Hematopoietic multipotent progenitor cell treated with erythropoietin and hydrocortisone succinate and interleukin-3 and kit ligand, for 17 days (in vitro differentiated cells): ENCODE measurements around the gene FGF3.

Experiments
- DNase-seq: peaks from one replicate; pipeline ENCODE4 v3.0.0-alpha.2; 2015; ENCODE audit warnings: low spot score

The FGF3 gene

DNA sequence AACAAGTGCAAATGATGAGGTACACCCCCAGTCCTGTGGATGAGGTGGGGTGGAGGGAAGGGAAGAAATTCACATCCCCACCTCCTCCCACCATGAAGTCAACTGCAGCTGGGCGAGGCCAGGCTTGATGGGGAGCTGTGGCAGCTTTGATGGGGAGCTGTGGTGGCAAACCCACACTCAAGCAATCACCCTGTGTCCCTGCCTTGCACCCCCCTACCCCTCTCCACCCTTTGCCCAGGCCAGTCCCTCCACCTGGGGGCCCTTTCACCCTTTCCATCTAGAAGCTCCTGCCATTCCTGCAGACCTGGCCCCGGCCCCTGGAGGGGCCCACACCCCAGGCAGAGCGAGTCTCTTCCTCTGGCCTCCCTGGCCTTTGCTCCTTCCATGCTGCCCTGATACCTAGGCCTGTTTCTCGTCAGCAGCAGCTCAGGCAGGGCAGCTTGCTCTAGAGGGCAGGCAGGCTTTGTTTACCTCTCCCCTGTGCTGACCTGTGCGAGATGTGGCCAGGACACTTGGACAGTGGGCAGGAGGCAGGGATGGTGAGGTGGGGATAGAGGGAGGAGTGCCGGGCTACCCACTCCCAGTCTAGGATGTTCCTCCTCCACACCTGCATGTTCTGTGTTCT lies 4.5 kb upstream of the FGF3 start:
- DNase-seq: no peak

DNA sequence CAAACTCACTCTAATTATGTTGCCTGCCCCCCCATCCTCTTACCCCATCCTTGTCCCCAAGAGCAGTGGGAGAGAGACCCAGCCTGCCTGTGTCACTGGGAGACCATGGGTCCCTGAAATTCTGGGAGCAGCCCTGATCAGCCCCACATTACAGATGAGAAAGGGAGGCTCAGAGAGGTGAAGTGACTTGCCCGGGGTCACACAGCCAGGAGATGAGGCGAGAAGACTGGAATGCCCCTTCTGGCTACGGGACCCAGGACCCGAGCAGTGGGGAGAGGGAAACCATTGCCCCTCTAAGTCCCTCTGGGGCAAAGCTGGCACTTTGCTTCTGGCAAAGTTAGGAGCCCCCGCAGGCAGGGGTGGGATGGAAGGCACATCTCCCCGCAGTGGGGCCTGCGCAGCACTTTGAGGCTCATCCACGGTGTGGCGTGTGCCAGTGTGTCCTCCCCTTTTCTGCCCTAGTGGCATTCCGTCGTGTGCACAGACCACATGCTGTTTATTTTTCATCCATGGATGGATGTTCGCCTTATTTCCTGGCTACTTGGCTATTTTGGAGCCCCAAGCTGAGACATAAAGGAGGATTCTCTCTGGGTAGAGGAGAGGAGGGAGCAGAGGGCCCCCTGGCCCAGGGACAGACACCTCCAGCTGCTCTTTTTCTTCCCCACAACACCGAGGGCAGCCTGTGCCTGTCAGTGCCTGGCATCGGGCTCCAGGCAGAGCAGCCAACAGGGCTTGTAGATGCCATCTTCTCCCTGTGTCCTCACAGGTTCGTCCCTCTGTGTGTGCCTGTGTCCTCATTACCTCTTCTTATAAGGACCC lies 3.7 kb upstream of the FGF3 start:
- DNase-seq: no peak

DNA sequence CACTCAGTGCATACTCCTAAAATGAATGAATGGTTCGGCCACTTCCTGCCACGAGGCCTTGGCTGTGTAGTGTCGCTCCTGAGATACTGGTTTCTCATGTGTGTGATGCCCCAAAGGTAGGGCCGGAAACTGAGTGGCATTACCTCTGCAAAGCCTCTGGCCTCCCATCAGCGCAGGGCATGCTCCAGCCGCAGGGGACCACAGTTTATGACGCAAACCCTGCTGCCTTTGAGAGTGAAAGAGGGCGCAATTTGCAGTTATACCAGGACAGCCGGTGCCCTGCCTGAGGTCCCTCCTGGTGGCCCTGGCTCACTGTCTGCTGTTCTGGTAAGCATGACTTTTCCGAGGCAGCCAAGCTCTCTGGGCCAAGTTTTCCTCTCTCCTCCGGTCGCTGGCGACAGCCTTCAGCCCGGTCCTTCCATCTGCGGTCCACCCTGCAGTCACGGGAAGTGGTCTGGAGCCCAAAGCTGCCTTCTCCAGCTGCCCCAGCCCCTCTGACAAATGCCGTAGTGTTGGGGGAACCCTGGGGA lies 2.4 kb upstream of the FGF3 start:
- no peak for DNase-seq

DNA sequence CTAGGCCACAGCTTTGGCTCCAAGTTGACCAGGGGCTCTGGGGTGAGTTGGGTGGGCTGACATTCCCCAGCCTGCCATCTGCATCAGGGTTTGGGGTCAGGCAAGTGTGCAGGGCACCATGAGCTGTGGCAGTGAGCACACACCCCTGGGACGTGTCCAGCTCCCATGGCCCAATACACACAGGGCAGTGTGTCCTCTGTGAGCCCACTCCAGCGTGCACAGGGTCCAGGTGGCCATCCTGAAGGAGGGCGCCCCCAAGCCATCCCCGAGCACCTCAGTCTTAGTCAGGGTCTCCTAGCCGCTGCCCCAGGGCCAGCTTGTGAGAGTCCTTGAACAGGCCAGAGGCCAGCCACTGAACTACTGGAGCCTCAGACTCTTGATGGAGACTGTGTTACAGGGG lies 1.2 kb upstream of the FGF3 start:
- DNase-seq: no peak

DNA sequence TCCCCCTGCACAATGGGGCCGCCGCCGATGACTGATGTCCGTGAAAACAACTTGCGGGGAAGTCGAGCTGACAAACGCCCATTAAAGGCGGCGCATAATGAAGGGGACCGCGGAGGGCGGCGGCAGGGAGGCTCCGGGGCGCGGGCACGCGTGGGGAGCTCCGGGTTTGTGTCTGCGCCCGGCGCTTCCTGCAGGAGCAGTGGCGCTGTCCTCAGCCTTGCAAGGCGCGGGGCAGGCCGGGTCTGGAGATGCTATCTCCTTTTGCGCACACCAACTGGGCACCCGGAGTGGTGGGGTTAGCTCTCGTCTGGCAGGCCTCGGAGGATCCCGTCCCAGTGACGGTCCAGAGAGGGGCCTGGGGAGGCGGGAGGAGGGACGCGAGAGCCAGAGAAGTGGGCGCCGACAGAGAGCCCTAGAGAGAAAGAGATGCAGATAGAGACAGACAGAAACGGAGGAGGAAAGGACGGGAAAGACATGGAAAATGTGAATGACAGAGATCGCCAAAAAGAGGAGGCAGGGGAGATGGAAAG lies 390 bp upstream of the FGF3 start:
- no peak for DNase-seq

DNA sequence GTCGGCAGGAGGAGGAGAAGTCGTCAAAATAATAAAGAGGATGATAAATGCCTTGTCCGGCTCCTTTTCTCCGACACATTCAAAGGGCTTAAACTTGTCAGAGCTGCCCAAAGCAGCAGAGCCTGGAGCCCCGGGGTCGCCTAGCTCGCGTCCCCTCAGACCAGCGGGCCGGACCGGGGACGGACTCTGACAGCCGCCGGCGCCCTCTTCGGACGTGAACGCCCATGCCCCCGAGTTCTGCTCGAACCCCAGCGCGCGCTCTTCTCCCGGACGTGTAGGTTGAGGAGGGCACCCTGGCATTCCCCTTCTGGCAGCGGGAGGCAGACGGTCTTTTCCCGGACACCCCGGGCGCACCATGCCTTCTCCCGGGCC lies 999 bp downstream of the FGF3 start:
- no peak for DNase-seq

DNA sequence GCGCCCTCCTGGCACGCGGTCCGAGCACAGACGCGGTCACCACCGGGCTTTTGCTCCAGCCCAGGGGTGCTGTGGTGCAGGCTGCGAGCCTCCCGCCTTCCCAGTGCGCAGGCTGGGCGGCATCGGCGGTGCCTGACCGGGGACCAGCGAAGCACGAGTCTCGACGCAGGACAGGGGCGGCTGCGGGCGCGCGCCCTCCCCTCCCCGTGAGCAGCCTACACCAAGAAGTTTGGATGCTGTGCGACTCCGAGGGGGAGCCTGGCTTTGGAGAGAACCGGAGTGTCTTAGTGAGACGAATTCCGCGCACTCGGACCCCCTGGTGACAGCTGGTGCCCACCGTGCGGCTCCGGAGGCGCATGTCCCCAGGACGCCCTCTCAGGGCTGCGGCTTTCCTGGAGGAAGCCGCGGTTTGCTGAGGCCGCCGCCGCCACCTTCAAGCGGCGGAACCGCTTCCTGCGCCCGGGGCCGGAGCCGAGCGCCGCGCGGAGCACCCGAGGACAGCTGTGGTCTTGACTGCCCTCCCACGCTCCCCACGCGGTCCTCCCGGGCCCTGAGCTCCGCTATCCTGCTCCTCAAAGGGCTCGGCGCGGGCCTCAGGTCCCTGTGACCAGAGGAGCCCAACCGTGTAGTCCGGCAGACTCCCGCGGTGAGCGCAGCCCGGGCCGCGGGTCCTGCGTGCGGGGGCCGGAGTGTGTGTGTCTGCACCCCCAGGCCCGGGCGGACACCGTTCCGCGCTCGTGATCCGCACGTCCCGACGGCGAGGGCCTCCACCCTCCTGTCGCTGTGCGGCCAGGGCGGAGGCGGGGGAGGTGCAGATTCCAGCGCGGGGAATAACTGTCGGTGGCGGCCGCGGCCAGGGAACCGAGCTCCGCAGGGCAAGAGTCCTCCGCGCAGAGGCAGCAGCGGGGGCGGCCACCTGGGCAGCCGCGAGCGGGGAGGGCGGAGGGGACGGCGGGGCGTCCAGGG lies 1.7 kb downstream of the FGF3 start:
- no peak for DNase-seq

DNA sequence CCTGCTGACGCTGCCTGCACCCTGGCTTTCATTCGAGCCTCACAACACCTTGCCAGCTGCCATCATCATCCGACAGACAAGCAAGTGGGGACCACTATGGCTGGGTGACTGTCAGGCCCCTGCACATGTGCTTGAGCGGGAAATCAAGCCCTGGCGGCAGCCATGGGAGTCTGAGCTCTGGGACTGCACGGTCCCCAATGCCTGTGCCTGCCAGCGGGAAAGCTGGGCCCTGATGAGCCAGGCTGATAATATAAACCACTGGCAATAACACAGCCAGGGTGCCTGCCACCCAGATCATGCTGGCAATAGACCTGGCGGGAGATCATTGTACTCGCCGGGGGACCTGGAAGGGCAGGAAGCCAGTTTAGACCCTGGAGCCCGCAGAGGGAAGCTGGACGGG lies 2.5 kb downstream of the FGF3 start:
- no peak for DNase-seq

DNA sequence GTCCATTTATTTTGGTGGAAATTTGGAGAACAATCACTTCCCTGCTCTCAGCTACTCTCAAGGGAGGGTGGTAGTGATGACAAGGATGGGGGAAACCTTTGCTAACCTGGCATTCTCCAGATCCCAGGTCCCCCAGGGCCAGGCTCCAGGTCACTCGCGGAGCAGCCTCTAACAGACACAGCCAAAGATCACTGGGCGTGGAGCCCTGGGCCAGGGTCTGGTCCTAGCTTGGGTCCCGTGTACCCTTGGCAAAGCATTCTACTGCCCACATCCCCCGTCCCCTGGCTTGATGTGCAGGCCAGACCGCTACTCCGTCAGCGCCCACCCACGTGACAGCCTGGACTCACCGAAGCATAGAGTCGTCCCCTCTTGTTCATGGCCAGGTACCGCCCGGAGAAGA lies 3.2 kb downstream of the FGF3 start:
- DNase-seq: no peak

DNA sequence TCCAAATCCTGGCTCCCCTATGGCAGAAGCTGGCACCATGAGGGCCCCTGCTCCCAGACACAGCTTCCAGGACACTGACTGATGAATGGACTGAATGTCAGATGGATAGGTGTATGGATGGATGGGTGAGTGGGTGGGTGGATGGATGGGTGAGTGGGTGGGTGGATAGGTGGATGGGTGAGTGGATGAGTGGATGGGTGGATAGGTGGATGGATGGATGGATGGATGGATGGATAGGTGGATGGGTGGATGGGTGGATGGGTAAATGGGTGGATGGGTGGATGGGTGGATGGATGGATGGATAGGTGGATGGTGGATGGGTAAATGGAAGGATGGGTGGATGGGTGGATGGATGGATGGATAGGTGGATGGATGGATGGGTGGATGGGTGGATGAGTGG lies 4.3 kb downstream of the FGF3 start:
- no peak for DNase-seq

DNA sequence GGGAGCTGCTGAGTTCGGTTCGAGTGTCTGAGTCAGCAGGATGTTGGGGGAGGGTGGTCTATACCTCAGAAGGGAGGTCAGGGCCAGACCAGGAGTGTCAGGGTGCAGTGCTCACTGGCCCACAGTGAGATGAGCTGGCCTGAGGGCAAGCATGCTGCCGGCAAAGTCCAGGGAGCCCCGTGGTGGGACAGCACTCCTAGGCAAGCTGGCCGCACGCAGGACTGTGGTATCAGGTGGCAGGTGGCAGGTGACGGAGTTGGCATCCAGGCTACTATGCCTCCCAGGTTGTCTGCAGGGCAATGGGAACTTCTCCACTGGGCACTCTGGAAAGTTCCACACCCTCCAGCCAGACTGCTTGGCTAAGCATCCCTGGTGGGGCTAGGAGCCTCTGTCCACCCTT lies 4.8 kb downstream of the FGF3 start:
- DNase-seq: no peak

DNA sequence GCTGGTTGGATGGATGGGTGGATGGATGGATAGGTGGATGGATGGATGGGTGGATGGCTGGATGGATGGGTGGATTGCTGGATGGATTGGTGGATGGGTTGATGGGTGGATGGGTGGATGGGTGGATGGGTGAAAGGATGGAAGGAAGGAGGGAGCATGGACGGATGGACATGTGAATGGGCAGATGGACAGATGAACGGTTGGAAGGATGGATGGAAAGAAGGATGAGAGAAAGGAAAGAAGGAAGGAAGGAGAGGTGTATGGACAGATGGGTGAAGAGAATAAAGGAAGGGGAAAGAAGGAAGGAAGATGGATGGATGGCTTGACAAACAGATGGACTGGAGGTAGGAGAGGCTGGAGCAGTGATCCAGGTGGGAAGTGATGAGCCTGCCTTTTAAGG lies 5.4 kb downstream of the FGF3 start:
- no peak for DNase-seq

DNA sequence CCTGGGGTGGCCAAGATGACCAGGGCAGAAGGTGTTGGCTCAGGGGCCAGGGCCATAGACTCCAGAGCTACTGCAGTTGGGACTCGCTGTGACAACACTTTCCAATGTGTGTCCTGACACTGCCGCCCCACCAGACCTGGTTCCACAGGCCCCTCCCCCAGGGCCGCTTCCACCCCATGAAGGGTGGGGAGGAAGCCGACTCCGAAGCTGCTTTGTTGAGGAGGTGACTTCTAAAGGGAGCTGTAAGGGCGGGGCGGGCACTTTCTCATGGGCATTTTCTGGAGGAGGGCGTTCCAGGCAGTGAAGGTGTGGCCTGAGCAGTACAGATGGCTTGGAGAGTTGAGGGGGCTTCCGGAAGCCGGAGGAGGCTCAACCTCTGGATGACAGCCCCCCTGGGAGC lies 6.3 kb downstream of the FGF3 start:
- DNase-seq: no peak

DNA sequence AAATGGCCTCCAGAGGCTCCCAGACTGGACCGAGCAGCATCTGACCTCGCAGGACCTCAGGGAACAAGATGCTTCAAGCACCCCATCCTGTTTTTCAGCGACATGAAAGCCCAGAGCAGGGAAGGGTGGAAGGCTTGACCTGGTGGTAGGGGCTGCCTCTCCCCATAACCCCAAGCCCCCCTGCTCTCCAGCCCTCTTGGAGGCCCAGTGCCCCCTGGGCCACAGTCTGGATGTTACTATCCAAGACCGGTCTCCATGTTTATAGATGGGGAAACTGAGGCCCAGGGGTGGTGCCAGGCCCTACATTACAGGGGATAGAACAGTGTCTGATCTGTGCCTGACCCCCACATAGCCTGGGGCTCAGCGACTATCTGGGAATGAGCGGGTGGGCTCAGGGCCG lies 7.0 kb downstream of the FGF3 start:
- no peak for DNase-seq

DNA sequence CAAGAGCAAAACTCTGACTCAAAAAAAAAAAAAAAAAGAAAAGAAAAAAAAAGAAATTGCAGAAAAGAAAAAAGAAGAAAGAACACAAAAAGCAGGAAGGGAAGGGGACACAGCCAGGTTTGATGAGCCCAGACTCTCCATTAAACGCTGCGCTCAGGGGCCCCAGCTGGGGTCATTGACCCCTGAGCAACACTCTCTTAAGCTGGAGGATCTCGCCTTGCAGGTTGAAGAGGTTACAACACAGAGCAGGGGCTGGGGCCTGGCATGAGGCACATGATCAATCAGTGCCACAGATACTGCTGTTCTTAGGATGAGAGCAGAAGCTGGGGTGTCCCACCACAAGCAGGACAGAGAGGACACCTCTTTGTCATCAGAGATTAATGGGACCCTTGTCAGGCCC lies 7.8 kb downstream of the FGF3 start:
- no peak for DNase-seq

DNA sequence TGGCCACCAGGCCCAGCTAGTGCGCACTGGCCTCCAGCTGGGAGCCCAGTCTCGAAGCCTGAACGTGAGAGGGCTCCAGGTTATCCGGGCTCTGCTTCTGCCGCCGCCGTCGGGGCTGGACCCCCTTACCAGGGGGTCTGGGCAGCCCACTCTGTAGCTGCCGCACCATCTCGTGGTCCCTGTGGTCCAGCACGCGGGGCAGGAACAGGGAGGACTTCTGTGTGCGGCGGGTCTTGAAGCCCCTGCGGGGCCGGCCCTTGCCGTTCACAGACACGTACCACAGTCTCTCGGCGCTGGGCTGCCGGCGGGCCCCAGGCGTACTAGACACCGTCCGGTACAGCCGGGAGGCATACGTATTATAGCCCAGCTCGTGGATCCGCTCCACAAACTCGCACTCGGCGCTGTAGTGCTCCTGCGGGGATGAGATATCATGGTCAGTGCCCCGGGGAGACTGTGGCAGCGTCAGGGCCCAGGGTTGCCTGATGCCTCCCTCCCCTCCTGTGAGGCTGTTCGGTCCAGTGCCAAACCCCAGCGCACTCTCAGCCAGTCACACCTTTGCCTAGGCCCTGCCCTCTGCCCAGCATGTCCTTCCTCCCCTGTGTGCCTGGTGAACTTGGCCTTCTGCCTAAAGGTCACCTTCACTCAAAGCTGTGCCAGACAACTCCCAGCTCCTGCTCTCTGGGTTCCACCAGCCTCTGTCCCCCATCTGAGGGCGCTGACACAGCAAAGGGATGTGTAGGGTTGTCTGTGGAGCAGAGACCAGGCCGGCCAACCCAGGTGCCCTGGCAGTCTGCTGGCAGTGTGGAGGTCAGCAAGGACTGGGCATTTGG lies 8.7 kb downstream of the FGF3 start:
- DNase-seq: no peak

DNA sequence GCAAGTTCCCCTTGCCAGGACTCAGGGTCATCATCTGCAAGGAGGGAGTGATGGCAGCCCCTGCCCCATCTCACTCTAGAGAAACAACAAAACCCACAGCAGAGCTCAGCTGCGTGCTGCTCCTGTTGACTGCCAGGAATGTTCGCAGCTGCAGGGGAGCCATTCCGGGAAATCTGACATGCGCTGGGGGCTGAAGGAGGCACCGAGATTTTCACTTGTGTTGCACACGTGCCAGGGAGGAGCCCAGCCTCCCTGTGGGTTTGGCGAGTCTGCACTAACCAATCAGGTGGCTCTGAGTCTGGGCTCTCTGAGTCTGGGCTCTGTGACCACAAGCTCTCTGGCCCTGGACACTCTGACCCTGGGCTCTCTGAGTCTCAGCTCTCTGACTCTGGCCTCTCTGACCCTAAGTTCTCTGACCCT lies 10.5 kb downstream of the FGF3 start:
- DNase-seq: no peak

DNA sequence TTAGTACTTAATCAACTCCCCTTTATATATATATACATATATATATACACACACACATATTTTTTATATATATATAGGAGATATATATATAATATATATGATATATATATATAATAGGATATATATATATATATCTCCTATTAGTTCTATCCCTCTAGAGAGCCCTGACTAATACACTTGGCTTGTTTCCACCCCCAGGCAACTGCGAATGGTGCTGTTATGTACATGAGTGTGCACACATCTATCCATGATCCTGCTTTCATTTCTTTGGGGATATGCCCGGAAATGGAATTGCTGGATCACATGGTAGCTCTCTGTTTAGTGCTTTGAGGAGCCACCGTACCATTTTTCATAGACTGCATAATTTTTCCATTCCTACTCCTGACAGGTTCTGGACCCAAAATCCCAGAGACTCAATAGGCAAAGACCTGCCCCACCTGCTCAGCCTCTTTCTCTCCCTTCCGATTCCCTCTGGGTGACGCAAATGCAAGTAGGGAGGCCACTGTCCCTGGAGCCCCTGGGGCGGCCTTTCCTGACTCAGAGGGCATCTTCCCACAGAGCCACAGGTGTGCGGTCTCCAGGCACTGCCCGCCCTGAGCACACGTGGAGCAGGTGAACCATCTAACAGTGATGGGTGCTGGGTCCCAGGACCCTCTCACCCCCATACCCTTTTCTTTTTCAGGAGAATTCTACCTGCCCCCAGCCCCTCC lies 12.0 kb downstream of the FGF3 start:
- no peak for DNase-seq

DNA sequence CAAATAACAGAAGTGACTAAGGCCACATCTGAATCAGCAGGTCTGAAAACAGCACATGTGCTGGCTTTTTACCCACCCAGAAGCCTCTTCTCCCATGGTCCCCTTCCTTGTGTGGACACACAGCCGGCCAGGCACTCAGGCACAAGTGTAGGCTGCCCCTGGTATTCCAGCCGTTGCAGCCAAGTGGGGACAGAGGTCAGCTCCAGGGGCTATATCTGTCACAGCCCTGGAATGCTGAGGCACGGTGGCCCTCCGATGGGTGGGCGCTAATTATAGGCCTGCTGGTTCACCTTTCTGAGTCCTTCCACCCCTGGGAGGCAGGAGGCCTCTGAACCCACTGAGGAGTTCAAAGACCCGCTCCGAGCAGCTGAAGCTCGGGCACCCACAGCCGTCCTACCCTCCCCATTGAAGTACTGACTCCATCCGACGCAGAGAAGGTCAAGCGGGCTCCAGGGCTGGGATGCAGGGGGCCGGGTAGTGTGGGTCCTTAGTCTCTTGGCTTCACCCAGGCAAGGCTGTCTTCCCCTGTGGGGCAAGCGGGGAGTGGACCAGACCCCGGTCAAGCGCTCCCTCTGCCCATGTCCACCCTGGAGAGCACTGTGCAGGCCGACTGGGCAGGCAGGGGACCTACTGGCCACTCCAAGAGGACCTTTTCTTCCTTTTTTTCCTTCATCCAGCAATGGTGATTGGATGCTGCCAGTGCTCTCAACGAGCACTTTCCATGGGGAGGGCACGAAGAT lies 14.3 kb downstream of the FGF3 start:
- DNase-seq: no peak

DNA sequence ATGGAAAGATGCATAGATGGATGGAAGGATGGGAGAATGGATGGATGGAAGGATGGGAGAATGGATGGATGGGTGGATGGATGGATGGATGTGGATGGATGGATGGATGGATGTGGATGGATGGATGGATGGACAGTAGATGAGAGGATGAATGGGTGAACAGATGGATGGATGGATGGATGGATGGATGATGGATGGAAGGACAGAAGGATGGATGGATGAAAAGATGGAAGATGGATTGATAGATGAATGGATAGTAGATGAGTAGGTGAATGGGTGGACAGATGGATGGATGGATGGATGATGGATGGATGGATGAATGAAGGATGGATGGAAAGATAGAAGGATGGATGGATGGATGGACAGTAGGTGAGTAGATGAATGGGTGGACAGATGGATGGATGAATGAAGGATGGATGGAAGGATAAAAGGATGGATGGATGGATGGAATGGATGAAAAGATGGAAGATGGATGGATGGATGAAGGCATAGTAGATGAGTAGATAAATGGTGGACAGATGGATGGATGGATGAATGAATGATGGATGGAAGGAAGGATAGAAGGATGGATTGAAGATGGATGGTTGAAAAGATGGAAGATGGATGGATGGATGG lies 15.5 kb downstream of the FGF3 start:
- DNase-seq: no peak
